H1 (cell line): ENCODE data around the gene COL4A4. TPM values are rescaled to one million over a fixed set of nuclear protein-coding genes. Genes with fewer than 3 reads are reported as not detected.

Source experiments
- CTCF ChIA-PET: fragments of 300-600 bp; sonication (Branson Sonifier 250); formaldehyde crosslinking; loops from one replicate; lab custom pipeline; 2021; ENCODE audit not compliant: partially characterized antibody; lab: Charles Lee
- POLR2A ChIA-PET: fragments of 300-600 bp; sonication (Branson Sonifier 250); formaldehyde crosslinking; loops from one replicate; lab custom pipeline; 2021; ENCODE audit warnings: inconsistent platforms; ENCODE audit not compliant: partially characterized antibody; lab: Charles Lee
- DNase-seq, 2 experiments: peaks; one replicate each; pipeline versions ENCODE4 v3.0.0 to v3.0.0-alpha.2; 2010 to 2022; ENCODE audit warnings: low spot score in 2 of 2, low read depth in 1 of 2, mixed read lengths in 1 of 2
- FAIRE-seq: peaks from 2 replicates; lab custom pipeline; 2011; peaks lifted over from hg19 to GRCh38; lab: Jason Lieb, UNC
- H2AFZ ChIP-seq: 2 replicates; pipeline ENCODE4 v1.8.1; 2012; ENCODE audit warnings: low read length, inconsistent platforms
- H2AK5ac ChIP-seq: 2 replicates; pipeline ENCODE4 v1.6.1; 2013; ENCODE audit warnings: low read depth, low read length
- H2BK120ac ChIP-seq: replicated peaks from 2 replicates; pipeline ENCODE3; 2013; ENCODE audit warnings: low read depth, low read length, inconsistent platforms
- H2BK12ac ChIP-seq: 2 replicates; pipeline ENCODE4 v1.6.1; 2013; ENCODE audit warnings: low read depth, low read length
- H2BK15ac ChIP-seq: 2 replicates; pipeline ENCODE4 v1.6.1; 2013; ENCODE audit warnings: low read length
- H2BK20ac ChIP-seq: 2 replicates; pipeline ENCODE4 v1.6.1; 2013; ENCODE audit warnings: low read length
- H2BK5ac ChIP-seq: 2 replicates; pipeline ENCODE4 v1.6.1; 2013; ENCODE audit warnings: low read depth, low read length
- H3K14ac ChIP-seq: 2 replicates; pipeline ENCODE4 v1.6.1; 2013; ENCODE audit warnings: inconsistent platforms; ENCODE audit not compliant: insufficient read length
- H3K18ac ChIP-seq: 2 replicates; pipeline ENCODE4 v1.6.1; 2013; ENCODE audit warnings: low read length; ENCODE audit errors: extremely low read depth
- H3K23ac ChIP-seq: 2 replicates; pipeline ENCODE4 v1.6.1; 2013; ENCODE audit warnings: inconsistent platforms; ENCODE audit not compliant: insufficient read length
- H3K23me2 ChIP-seq: 2 replicates; pipeline ENCODE4 v1.6.1; 2013; ENCODE audit warnings: low read depth, low read length
- H3K27ac ChIP-seq: 2 replicates; pipeline ENCODE4 v1.6.1; 2011; ENCODE audit warnings: low read depth, low read length, inconsistent platforms
- H3K27me3 ChIP-seq, 4 experiments: replicated peaks in 1 of 4; 1 replicate in 1 of 4; 2 replicates in 3 of 4; pipeline versions ENCODE4 v1.6.1 to v1.8.1; 2011 to 2013; ENCODE audit warnings: low read length in 3 of 4, mild to moderate bottlenecking in 3 of 4, inconsistent platforms in 2 of 4, mixed read lengths in 2 of 4, moderate library complexity in 1 of 4; ENCODE audit not compliant: control insufficient read depth in 3 of 4, insufficient read depth in 3 of 4; ENCODE audit errors: extremely low read depth in 1 of 4
- H3K36me3 ChIP-seq, 4 experiments: 2 replicates each; pipeline versions ENCODE4 v1.6.1 to v1.8.1; 2011 to 2013; ENCODE audit warnings: mild to moderate bottlenecking in 4 of 4, low read length in 3 of 4, moderate library complexity in 2 of 4, control low read depth in 1 of 4, inconsistent platforms in 1 of 4; ENCODE audit not compliant: insufficient read depth in 4 of 4, control insufficient read depth in 2 of 4
- H3K4ac ChIP-seq: replicated peaks from 2 replicates; pipeline ENCODE3; 2013; ENCODE audit warnings: low read length, low read depth, mixed read lengths, inconsistent platforms; ENCODE audit not compliant: insufficient read length
- H3K4me1 ChIP-seq, 4 experiments: replicated peaks in 1 of 4; 1 replicate in 1 of 4; 2 replicates in 3 of 4; pipeline versions ENCODE4 v1.6.1 to v1.8.1; 2011 to 2013; ENCODE audit warnings: low read length in 3 of 4, inconsistent platforms in 2 of 4, mixed read lengths in 1 of 4; ENCODE audit not compliant: insufficient read depth in 4 of 4, control insufficient read depth in 3 of 4
- H3K4me2 ChIP-seq, 2 experiments: 2 replicates each; pipeline versions ENCODE4 v1.6.1 to v1.8.1; 2011 to 2013; ENCODE audit warnings: low read depth in 2 of 2, low read length in 2 of 2, control low read depth in 1 of 2, inconsistent platforms in 1 of 2, mild to moderate bottlenecking in 1 of 2; ENCODE audit not compliant: insufficient read depth in 1 of 2
- H3K4me3 ChIP-seq, 4 experiments: fragments of 200-600, 300-600 bp in 1 of 4; sonication (generic), shearing (Covaris generic), sonication (Bioruptor Twin) in 1 of 4; 2 replicates each; pipeline versions ENCODE4 v1.5.1 to v1.8.1; 2011 to 2016; ENCODE audit warnings: low read length in 4 of 4, low read depth in 3 of 4, control low read depth in 2 of 4, inconsistent platforms in 2 of 4, mild to moderate bottlenecking in 2 of 4, mixed read lengths in 1 of 4, moderate library complexity in 1 of 4; ENCODE audit not compliant: insufficient read depth in 2 of 4; ENCODE audit errors: extremely low read depth in 1 of 4
- H3K56ac ChIP-seq: replicated peaks from 2 replicates; pipeline ENCODE3; 2013; ENCODE audit warnings: low read depth, mild to moderate bottlenecking, mixed read lengths, low read length, inconsistent platforms; ENCODE audit not compliant: insufficient read length
- H3K79me1 ChIP-seq: 2 replicates; pipeline ENCODE4 v1.6.1; 2013; ENCODE audit warnings: low read depth, low read length, control low read depth
- H3K79me2 ChIP-seq, 2 experiments: 2 replicates each; pipeline versions ENCODE4 v1.6.1 to v1.8.1; 2012 to 2013; ENCODE audit warnings: low read length in 2 of 2, mild to moderate bottlenecking in 2 of 2, inconsistent platforms in 1 of 2; ENCODE audit not compliant: insufficient read depth in 2 of 2, control insufficient read depth in 1 of 2
- H3K9ac ChIP-seq, 4 experiments: replicated peaks in 1 of 4; 1 replicate in 1 of 4; 2 replicates in 3 of 4; pipeline versions ENCODE4 v1.6.1 to v1.8.1; 2011 to 2013; ENCODE audit warnings: low read depth in 3 of 4, low read length in 3 of 4, control low read depth in 2 of 4, mild to moderate bottlenecking in 2 of 4, moderate library complexity in 2 of 4, inconsistent platforms in 1 of 4; ENCODE audit errors: extremely low read depth in 1 of 4
- H3K9me3 ChIP-seq, 2 experiments: 2 replicates each; pipeline versions ENCODE4 v1.6.1 to v1.8.1; 2012 to 2013; ENCODE audit warnings: mild to moderate bottlenecking in 2 of 2, moderate library complexity in 2 of 2, control low read depth in 1 of 2, inconsistent platforms in 1 of 2, low read depth in 1 of 2, low read length in 1 of 2, mixed read lengths in 1 of 2; ENCODE audit not compliant: insufficient read depth in 2 of 2
- H4K20me1 ChIP-seq, 2 experiments: replicated peaks in 1 of 2; 2 replicates each; pipeline versions ENCODE3 to v1.8.1; 2011 to 2013; ENCODE audit warnings: inconsistent platforms in 2 of 2, low read length in 2 of 2, mild to moderate bottlenecking in 1 of 2; ENCODE audit not compliant: insufficient read depth in 2 of 2, control insufficient read depth in 1 of 2
- H4K5ac ChIP-seq: 2 replicates; pipeline ENCODE4 v1.6.1; 2013; ENCODE audit warnings: low read length, low read depth, mixed read lengths, inconsistent platforms; ENCODE audit not compliant: insufficient read length
- H4K8ac ChIP-seq: 2 replicates; pipeline ENCODE4 v1.8.0; 2013; ENCODE audit warnings: mild to moderate bottlenecking, moderate library complexity, low read length, inconsistent platforms; ENCODE audit not compliant: insufficient read depth; ENCODE audit errors: extremely low read depth
- H4K91ac ChIP-seq: replicated peaks from 2 replicates; pipeline ENCODE3; 2013; ENCODE audit warnings: low read length, mixed read lengths, inconsistent platforms; ENCODE audit not compliant: insufficient read length
- CBX5 ChIP-seq: fragments of 300-800, 300-1000 bp; sonication (generic); IDR thresholded peaks from 2 replicates; pipeline ENCODE4 v1.7.1; 2016; ENCODE audit warnings: antibody characterized with exemption, low read length, low read depth
- EP300 ChIP-seq, 2 experiments: IDR thresholded peaks; 1 replicate in 1 of 2; 2 replicates in 1 of 2; pipeline ENCODE4 v1.6.1; 2011 to 2012; ENCODE audit warnings: low read depth in 2 of 2, low read length in 2 of 2, mild to moderate bottlenecking in 2 of 2, borderline replicate concordance in 1 of 2, inconsistent platforms in 1 of 2, moderate library complexity in 1 of 2
- KDM5A ChIP-seq: fragments of 200-600 bp; IDR thresholded peaks from 2 replicates; pipeline ENCODE4 v1.7.1; 2012; ENCODE audit warnings: mild to moderate bottlenecking, low read length, inconsistent platforms, mixed read lengths
- NANOG ChIP-seq: IDR thresholded peaks from 2 replicates; pipeline ENCODE4 v1.6.1; 2011; ENCODE audit warnings: low read length, low read depth, mild to moderate bottlenecking, inconsistent platforms; ENCODE audit not compliant: insufficient read depth, poor library complexity, severe bottlenecking
- NRF1 ChIP-seq: IDR thresholded peaks from 2 replicates; pipeline ENCODE4 v1.6.1; 2011; ENCODE audit warnings: mild to moderate bottlenecking, low read depth, low read length, improper control_type of control experiment
- WGBS, 2 experiments: shearing (Covaris generic) in 1 of 2; methylation state at CpG; one replicate each; pipeline versions ENCODE4 v1.1.6 to v1.1.7; 2013 to 2015; ENCODE audit warnings: low lambda C conversion rate in 2 of 2, mixed read lengths in 2 of 2, inconsistent platforms in 1 of 2, low coverage in 1 of 2, missing lambda C conversion rate in 1 of 2; ENCODE audit not compliant: insufficient replicate concordance in 2 of 2, insufficient coverage in 1 of 2, insufficient read length in 1 of 2; ENCODE audit errors: extremely low coverage in 1 of 2, missing lambda C conversion rate in 1 of 2; 5-methylcytosine and 5-hydroxymethylcytosine counted together
- polyA plus RNA-seq, 7 experiments: library from polyadenylated mRNA; depleted of rRNA in 3 of 7; stranded (reverse) in 5 of 7; unstranded in 2 of 7; fragments of >200 nt in 5 of 7; fragments of 200-250 nt in 2 of 7; gene quantifications; 1 replicate in 5 of 7; 2 replicates in 1 of 7; 4 replicates in 1 of 7; pipeline versions ENCODE4 v1.2.1 to v1.2.3, GENCODE V29; 2011 to 2013; ENCODE audit warnings: missing spikeins in 2 of 7, mixed read lengths in 2 of 7
- total RNA-seq: library from RNA; stranded (reverse); fragmentation: NEBNext Ultra II Directional; extraction: Animal tissue kit (Norgen Biotek cat#: 25700); gene quantifications from 2 replicates; pipeline ENCODE4 v1.2.1, GENCODE V29; 2021

Gene COL4A4
- total and polyA plus RNA-seq, 2 of the 8 experiments (the other 6 are each of a cell fraction or from before 2014, with no cell fraction given) = 0.33 to 1.7 TPM

- H3K4me2 ChIP-seq = no peak overlapping the region
- 88% methylated on average over 3 of the region's 3 CpGs; no CpG with 5 or more reads in 1 of the 2 experiments for WGBS, 2 experiments
- H2BK15ac ChIP-seq = no peak overlapping the region
- no peak overlapping the region for H2BK5ac ChIP-seq
- no peak overlapping the region for H3K56ac ChIP-seq
- ChIA-PET POLR2A (no interaction called here), CTCF (interaction anchor here (0.8 kb wide), 1 partner anchor 92 kb away, joined by 4 read pairs; no protein-coding TSS in a partner anchor)
- no peak overlapping the region for H2BK120ac ChIP-seq
- H3K36me3 ChIP-seq = no peaks in the 10 kb centered on the region
- H3K79me2 ChIP-seq = no peaks in the 10 kb centered on the region
- no peak overlapping the region for H2AK5ac ChIP-seq
- H3K27me3 ChIP-seq = no peaks in the 10 kb centered on the region
- no peak overlapping the region for H3K27ac ChIP-seq
- H3K4ac ChIP-seq = no peak overlapping the region
- no peaks in the 10 kb centered on the region for H3K79me1 ChIP-seq
- H4K91ac ChIP-seq = no peak overlapping the region
- no peak overlapping the region for H3K14ac ChIP-seq
- TF ChIP-seq KDM5A (no peak), NRF1 (no peak), CBX5 (no peak), EP300 (IDR thresholded peaks at IDR 0.05; ENCODE audit: borderline replicate concordance in 1 of 2, low read depth in 2 of 2, low read length in 2 of 2) (no peak), NANOG (no peak)
- TF ChIP-seq, all 59 proteins: peak for 0
- Histone ChIP-seq H4K8ac (no peak overlapping the region), H4K5ac (no peak overlapping the region), H2BK12ac (no peak overlapping the region), H3K23ac (no peak overlapping the region), H2BK20ac (no peak overlapping the region), H3K18ac (no peak overlapping the region), H3K23me2 (no peaks in the 10 kb centered on the region; the same call in 1 of the 2 replicates), H3K9me3 (peaks cover 3 to 9% of the 10 kb centered on the region in 2 experiments; a peak in 2 of 4 replicates), H3K4me1 (no peaks in the 10 kb centered on the region), H2AFZ (no peak overlapping the region), H3K9ac (no peak overlapping the region), H4K20me1 (no peaks in the 10 kb centered on the region), H3K4me3 (no peak overlapping the region)
- no peak for DNase-seq
- no peak for FAIRE-seq
These were observed 17.0 kb downstream of the COL4A4 start for GRCh38 chr2:227147023-227147422.
